SU-DHL-6 (cell line): Measurements from ENCODE around the gene PDE4D.

Source experiments
- CTCF ChIP-seq: fragments of 200-600 bp; sonication (generic); IDR thresholded peaks from one replicate; pipeline ENCODE4 v1.5.1; 2017; ENCODE audit warnings: antibody characterized with exemption, mild to moderate bottlenecking, low read length, moderate library complexity; ENCODE audit not compliant: insufficient read depth, poor library complexity, severe bottlenecking
- EZH2phosphoT487 ChIP-seq: fragments of 200-600 bp; sonication (generic), shearing (Covaris generic); conservative IDR thresholded peaks from 2 replicates; pipeline ENCODE4 v1.6.1; 2018; ENCODE audit warnings: mild to moderate bottlenecking, antibody characterized with exemption, low read length, moderate library complexity, mixed read lengths

GRCh38 chr5:59090323-59090722 lies 803.2 kb downstream of the PDE4D start:
- TF ChIP-seq CTCF (no peak), EZH2phosphoT487 (no peak)
